ENCODE data around the gene TJP2. TPM values are rescaled to one million over a fixed set of nuclear protein-coding genes. Genes with fewer than 3 reads are reported as not detected.
A peak's percentile ranks its signal among the peaks of the same experiment; 100 is the strongest.

The TJP2 gene
- total RNA-seq, 4 donors from 2014 or later, result 101 to 301 (median 152) TPM

GRCh38 chr9:69140123-69140735, 33.8 kb upstream of the TJP2 start:
- Histone ChIP-seq H3K27ac (no peak overlapping the region), H3K4me1 (peaks cover 0 to 21% (median 6%) of the 10 kb centered on the region in 3 donors), H3K27me3 (no peaks in the 10 kb centered on the region), H3K9me3 (no peaks in the 10 kb centered on the region), H3K4me3 (no peak overlapping the region), H3K36me3 (peaks cover 0 to 24% (median 0%) of the 10 kb centered on the region in 3 donors)
- DNase-seq, result no peak
- WGBS, 2 donors, result 90 to 100% methylated on average over 3 to 5 of the region's 5 CpGs
- TF ChIP-seq, protein P1, sequence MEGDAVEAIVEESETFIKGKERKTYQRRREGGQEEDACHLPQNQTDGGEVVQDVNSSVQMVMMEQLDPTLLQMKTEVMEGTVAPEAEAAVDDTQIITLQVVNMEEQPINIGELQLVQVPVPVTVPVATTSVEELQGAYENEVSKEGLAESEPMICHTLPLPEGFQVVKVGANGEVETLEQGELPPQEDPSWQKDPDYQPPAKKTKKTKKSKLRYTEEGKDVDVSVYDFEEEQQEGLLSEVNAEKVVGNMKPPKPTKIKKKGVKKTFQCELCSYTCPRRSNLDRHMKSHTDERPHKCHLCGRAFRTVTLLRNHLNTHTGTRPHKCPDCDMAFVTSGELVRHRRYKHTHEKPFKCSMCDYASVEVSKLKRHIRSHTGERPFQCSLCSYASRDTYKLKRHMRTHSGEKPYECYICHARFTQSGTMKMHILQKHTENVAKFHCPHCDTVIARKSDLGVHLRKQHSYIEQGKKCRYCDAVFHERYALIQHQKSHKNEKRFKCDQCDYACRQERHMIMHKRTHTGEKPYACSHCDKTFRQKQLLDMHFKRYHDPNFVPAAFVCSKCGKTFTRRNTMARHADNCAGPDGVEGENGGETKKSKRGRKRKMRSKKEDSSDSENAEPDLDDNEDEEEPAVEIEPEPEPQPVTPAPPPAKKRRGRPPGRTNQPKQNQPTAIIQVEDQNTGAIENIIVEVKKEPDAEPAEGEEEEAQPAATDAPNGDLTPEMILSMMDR (IDR thresholded peaks at IDR 0.05), result no peak
- no peak for TF ChIP-seq POLR2A (IDR thresholded peaks at IDR 0.05)
- intact Hi-C loops (cut with DNase I), result no loop called here

- WGBS, 2 donors, result 79 to 87% methylated on average over 4 to 5 of the region's 5 CpGs
- Histone ChIP-seq H3K4me3 (no peak overlapping the region), H3K27me3 (no peaks in the 10 kb centered on the region), H3K27ac (peak overlapping the region in 1 of 4 donors; percentile 23), H3K4me1 (peaks cover 0 to 21% (median 6%) of the 10 kb centered on the region in 3 donors), H3K9me3 (no peaks in the 10 kb centered on the region), H3K36me3 (peaks cover 0 to 21% (median 0%) of the 10 kb centered on the region in 3 donors)
- intact Hi-C loops (cut with DNase I), result no loop called here
- TF ChIP-seq, protein P1 (IDR thresholded peaks at IDR 0.05), result no peak
- TF ChIP-seq POLR2A (IDR thresholded peaks at IDR 0.05), result no peak
- DNase-seq, result no peak
These were observed 32.2 kb upstream of the TJP2 start for GRCh38 chr9:69141851-69142250.

DNA sequence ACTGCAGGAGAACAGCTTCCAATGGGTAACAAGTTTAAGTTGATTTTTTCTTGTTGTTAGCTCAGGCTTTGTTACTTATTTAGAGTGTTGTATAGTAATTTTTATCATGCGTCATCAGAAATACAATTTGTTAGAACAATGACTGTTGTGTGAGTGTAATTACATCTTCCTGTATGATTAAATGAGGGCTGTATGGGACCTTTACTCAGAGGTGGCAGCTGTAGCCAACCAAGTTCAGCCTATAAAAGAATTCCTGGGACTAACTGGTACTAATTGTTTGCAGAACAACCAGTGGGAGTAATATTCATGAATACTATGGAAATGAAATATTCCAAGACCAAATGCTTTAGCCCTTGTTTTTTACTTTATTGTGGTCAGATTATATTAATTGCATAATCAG, 30.8 kb upstream of the TJP2 start:
- no peaks in the 10 kb centered on the region for H3K9me3 ChIP-seq
- 72 to 80% methylated on average over 1 of the region's 1 CpG for WGBS, 2 donors

DNA sequence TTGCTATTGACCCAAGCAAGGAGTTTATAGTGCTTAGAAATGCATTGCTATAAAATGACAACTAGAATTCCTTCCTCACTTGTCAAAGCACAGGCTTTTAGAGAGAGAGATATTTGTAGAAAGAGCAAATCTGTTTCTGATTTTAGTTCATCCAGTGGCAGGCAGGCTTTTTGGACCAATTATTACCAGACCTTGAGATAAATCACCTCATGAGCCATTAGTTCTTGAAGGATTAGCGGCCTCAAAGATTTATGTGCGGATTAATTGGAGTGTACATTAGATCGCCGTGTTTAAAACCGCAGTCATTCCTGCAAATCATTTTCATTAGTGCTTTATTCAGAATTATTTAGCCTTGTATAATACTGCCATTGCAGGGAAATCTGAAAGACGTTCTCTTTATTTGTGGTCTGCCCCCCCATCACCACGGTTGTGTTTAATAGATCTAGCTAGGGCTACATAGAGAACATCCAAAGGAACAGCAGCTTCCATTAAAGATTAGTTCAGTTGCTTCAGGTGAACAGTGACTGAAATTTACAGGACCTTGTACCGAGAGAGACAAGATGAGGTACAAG, 28.8 kb upstream of the TJP2 start:
- no peak for DNase-seq
- intact Hi-C loops (cut with DNase I), result no loop called here
- Histone ChIP-seq H3K27ac (no peak overlapping the region), H3K9me3 (no peaks in the 10 kb centered on the region), H3K36me3 (no peaks in the 10 kb centered on the region), H3K4me1 (peaks cover 0 to 32% (median 6%) of the 10 kb centered on the region in 3 donors), H3K4me3 (no peak overlapping the region), H3K27me3 (no peaks in the 10 kb centered on the region)
- 72 to 84% methylated on average over 8 of the region's 8 CpGs for WGBS, 2 donors
- no peak for TF ChIP-seq POLR2A (IDR thresholded peaks at IDR 0.05)
- TF ChIP-seq, protein P1 (IDR thresholded peaks at IDR 0.05), result no peak

More for the DNA sequence above, 30.8 kb upstream of the TJP2 start:
- no peak overlapping the region for H3K27ac ChIP-seq
- no peak overlapping the region for H3K4me3 ChIP-seq
- intact Hi-C loops (cut with DNase I), result no loop called here
- no peak for DNase-seq
- TF ChIP-seq, protein P1 (IDR thresholded peaks at IDR 0.05), result no peak
- no peak for TF ChIP-seq POLR2A (IDR thresholded peaks at IDR 0.05)
- no peaks in the 10 kb centered on the region for H3K27me3 ChIP-seq
- peaks cover 0 to 15% (median 0%) of the 10 kb centered on the region in 3 donors for H3K36me3 ChIP-seq
- H3K4me1 ChIP-seq, result peaks cover 0 to 21% (median 6%) of the 10 kb centered on the region in 3 donors

- 73 to 83% methylated on average over 11 of the region's 11 CpGs for WGBS, 2 donors
- Histone ChIP-seq H3K4me3 (no peak overlapping the region), H3K36me3 (peaks cover 0 to 9% (median 0%) of the 10 kb centered on the region in 3 donors), H3K27ac (no peak overlapping the region), H3K9me3 (no peaks in the 10 kb centered on the region), H3K27me3 (no peaks in the 10 kb centered on the region), H3K4me1 (peaks cover 0 to 26% (median 3%) of the 10 kb centered on the region in 3 donors)
- no peak for TF ChIP-seq POLR2A (IDR thresholded peaks at IDR 0.05)
- TF ChIP-seq, protein P1 (IDR thresholded peaks at IDR 0.05), result no peak
- intact Hi-C loops (cut with DNase I), result no loop called here
- no peak for DNase-seq
These were observed 26.8 kb upstream of the TJP2 start for GRCh38 chr9:69147041-69147834.
